NCI-H446 (cell line): ENCODE data around the gene PDE9A.

Experiments
- DNase-seq, 2 experiments: peaks; one replicate each; lab custom pipeline; 2025; lab: John Stamatoyannopoulos, UW

PDE9A gene

GRCh38 chr21:42688226-42688840 lies 34.9 kb downstream of the PDE9A start:
- no peak for DNase-seq

GRCh38 chr21:42688841-42689371 lies 35.5 kb downstream of the PDE9A start:
- no peak for DNase-seq

DNA sequence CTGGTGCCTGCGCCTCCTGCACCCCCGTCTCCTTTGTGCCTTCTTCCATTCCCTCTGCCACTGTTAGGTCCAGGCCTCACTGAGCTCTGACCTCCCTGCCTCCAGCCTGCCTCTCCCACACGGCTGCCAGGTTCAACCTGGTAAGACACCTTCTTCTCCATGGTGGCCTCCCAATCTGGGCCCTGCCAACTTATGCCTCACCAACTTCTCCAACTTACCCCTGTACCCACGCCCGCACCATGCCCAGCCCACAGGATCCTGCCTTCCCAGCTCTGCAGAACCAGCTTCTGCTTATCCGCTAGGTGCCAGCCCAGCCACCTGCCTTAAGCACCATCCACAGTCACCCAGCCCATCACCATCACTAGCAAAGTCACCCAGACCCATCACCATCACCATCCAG lies 37.2 kb downstream of the PDE9A start:
- no peak for DNase-seq

DNA sequence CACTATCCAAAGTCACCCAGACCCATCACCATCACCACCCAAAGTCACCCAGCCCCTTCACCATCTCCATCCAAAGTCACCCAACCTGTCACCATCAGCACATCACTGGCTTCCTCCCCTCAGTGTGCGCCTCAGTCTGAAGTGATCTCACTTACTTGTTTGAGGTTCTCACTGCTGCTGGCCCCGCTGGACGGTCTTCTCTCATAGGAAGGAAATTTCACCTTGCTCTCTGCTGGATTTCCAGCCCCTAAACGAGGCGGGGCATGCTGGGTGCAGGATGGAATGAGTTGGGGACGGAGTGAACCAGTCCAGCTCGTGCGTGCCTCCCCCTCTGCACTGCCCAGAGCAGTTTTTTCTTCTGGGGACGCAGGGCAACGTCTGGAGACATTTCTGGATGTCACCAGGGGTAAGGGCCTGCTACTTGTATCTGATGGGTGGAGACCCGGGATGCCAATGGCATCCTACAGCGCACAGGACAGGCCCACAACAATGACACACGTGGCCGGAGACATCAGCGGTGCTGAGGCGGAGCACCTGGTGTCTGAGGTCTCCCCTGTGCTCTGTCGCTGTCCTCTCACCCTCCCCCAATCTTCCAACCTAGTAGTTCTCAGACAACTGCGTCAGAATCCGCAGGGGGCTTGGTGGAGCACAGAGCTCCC lies 38.6 kb downstream of the PDE9A start:
- no peak for DNase-seq

- no peak for DNase-seq
These were observed 39.3 kb downstream of the PDE9A start for GRCh38 chr21:42692688-42693087.

- peak; percentile 92 to 97 for DNase-seq
These were observed 41.6 kb downstream of the PDE9A start for GRCh38 chr21:42694751-42695696.

- peak; percentile 89 to 96 for DNase-seq
These were observed 42.4 kb downstream of the PDE9A start for GRCh38 chr21:42695697-42696380.

GRCh38 chr21:42696501-42697040 lies 43.1 kb downstream of the PDE9A start:
- no peak for DNase-seq

- DNase-seq = no peak
These were observed 45.3 kb downstream of the PDE9A start for GRCh38 chr21:42698733-42699132.

GRCh38 chr21:42699196-42699595 lies 45.8 kb downstream of the PDE9A start:
- no peak for DNase-seq

DNA sequence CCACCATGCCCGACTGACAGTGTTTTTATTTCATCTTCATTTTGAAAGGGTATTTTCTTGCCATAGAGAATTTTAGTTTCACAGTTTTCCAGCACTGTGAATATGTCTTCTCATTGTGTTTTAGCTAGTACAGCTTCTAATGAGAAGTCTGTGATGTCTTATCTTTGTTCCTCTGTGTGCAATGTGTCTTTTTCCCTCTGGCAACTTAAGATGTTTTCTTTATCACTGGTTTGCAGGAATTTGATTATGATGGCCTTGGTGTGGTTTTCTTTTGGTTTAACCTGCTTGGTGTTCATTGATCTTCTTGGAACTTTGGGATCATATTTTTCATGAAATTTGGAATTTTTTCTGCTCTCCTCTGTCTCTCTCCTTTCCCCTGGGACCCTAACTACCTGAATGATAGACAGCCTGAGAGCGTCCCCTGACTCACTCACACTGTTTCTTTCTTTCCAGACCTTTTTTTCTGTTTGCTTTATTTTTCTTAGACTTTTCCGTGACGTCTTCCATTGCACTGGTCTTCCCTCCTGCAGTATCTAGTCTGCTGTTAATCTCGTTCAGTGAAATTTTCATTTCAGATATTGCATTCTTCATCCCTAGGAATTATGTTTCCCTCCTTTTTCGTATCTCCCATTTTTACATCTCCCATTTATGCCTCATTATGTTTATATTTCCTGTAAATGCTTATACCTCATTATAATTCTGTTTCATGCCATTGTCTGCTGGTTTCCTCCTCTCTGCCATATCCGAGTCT lies 48.5 kb downstream of the PDE9A start:
- DNase-seq = no peak

DNA sequence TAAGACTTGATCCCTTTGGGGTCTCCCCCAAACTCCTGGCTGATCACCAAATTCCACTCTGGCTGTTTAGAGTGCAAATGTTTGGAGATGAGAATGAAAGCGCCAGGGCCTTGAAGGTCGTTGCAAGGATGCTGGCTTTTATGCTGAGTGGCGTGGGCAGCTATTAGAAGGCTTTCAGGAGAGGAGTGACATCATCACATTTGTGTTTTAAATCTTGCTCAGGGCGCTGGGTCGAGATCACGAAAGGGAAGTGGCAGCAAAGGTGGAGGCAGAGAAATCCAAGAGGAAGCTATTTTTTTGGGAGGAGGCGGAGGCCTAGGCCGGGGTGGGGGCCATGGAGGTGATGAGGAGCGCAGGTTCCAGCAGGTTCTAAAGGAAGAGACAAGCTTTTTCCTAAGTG lies 49.3 kb downstream of the PDE9A start:
- no peak for DNase-seq

- DNase-seq = no peak
These were observed 49.9 kb downstream of the PDE9A start for GRCh38 chr21:42703136-42703908.

GRCh38 chr21:42703965-42704364 lies 50.5 kb downstream of the PDE9A start:
- no peak for DNase-seq

DNA sequence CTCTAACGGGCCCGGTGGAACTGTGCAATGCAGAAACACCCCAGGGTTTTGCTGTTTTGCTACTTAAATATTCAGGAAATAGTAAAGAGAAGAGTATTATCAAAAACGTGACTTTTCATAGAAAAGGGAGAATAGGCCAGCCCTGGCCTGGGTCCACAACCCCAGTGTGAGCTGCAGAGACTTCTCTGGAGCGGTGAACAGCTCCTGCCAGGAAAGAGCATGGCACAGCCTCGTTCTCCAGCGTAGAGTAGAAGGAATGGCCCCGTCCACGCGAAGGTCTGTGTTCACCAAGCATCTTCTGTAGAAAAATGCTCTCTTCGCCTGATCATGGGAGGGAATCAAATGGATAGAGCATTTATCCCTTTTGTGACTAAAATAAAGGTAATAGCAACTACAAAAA lies 51.4 kb downstream of the PDE9A start:
- DNase-seq = no peak

DNA sequence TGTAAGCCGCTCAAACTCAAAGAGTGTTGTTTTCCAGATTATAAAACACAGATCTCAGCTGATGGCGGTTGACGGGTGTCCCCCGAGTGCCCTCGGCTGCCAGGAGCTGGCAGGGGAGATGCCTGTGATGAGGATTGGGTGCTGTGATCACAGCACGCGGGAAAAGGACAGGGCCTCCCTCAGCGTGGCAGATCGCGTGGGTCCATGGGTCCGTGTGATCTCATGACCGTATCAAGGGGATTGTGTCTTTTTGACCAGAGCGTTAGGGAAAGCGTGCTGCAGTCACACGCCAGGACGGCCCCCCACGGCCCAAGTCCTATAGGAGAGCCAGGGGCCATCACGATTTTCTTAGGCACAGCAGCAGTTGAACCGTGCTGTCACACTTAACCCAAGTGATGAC lies 51.9 kb downstream of the PDE9A start:
- DNase-seq = no peak

DNA sequence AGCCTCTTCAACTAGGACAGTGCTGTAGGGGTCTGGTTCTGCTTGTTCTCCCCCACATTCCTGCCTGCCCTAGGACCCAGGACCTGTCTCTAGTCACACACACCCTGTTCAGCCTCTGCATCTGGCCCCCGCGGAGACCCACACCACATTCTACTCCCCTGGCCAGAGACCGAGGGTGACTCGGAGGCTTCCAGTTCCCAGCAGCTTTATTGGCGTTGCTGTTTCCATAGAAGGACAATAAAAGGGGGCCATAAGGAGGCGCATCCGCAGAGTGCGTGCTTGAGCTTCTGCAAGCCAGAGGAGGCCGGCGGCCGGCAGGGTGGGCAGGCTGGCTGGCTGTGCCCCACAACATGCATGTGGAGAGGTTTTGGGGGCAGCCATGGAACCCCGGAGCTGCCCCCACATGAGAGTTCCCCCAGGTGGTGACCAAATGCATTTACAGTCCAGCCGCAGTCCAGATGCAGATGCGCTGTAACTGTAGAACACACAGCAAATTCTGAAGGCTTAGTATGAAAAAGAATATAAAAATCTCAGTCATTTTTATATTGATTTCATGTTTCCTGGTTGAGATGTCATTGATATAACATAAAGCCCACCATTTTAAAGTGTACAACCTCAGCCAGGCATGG lies 52.4 kb downstream of the PDE9A start:
- DNase-seq = no peak

GRCh38 chr21:42706765-42707164 lies 53.3 kb downstream of the PDE9A start:
- no peak for DNase-seq

- no peak for DNase-seq
These were observed 53.9 kb downstream of the PDE9A start for GRCh38 chr21:42707207-42707830.
